ENCODE data around the gene TAS1R3. TPM values are rescaled to one million over a fixed set of nuclear protein-coding genes. Genes with fewer than 3 reads are reported as not detected.

The TAS1R3 gene
- total RNA-seq, 1 experiment from 2014 or later, result 0.22 TPM

DNA sequence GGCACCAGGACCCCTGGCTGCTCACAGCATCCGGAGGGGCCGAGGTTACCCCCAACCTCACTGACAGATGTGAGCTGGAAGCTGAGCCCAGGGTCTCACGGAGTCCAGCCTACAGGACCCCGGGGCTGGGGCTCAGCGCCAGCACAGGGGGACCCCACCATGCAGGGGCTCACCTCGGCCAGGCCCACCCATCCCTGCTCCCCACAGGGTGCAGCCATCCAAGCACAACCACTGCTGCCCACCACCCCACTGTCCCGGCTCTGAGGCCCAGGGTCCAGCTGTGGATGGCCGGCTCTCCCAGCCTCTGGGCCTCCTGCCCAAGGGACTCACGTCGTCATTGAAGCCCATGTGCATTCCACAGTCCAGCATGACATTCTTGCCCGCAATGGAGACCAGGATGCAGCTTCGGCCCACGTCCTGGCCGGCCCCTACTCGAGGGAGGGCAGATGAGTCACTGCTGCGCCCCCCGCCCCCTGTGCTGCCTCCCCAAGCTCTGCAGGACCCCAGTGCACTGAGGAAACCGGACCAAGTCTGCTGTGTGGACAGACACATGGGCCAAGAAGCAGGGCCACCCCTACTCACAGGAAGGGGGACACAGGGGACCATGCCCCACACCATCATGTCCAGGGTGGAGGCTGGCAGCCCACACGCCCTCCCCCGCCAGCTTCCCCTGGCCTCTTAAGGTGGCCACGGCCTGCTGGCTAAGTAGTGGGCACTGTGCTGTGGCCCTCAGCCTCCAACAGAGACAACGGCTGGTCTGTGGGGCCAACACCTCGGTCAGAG lies 10.2 kb upstream of the TAS1R3 start:
- CTCF ChIA-PET, result no interaction called here
- ATAC-seq, result no peak

DNA sequence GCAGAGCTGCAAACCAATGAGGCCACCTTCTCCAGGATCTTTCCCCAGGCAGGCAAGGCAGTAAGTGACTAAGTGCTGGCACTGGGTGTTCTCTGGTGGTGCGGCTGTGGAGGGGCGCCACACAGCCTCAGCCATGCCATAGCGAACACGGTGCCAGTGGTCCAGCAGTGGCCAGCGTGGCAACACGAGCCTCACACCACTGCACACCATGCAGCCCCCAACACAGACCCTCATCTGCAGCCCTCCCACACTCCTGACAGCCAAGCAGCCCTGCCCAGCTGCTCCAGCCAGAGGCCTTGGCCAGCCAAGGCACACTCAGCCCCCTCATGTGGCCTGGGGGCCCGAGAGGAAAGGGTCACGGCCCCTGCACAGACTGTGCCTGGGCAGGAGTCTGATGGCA lies 9.6 kb upstream of the TAS1R3 start:
- POLR2A ChIA-PET, result no interaction called here
- H3K4me3 Mint-ChIP-seq, result no peak overlapping the region
- no peak for ATAC-seq
- H3K9me3 Mint-ChIP-seq, result no peaks in the 10 kb centered on the region
- peaks cover 11% of the 10 kb centered on the region for H3K36me3 Mint-ChIP-seq
- H3K27me3 Mint-ChIP-seq (ENCODE audit: low read depth), result no peaks in the 10 kb centered on the region
- no peak for TF ChIP-seq ESRRA (CRISPR knock-in tag; IDR thresholded peaks at IDR 0.05; ENCODE audit: borderline replicate concordance)
- TF ChIP-seq GTF2I (CRISPR knock-in tag; conservative IDR thresholded peaks at IDR 0.05), result no peak
- TF ChIP-seq, protein P1, sequence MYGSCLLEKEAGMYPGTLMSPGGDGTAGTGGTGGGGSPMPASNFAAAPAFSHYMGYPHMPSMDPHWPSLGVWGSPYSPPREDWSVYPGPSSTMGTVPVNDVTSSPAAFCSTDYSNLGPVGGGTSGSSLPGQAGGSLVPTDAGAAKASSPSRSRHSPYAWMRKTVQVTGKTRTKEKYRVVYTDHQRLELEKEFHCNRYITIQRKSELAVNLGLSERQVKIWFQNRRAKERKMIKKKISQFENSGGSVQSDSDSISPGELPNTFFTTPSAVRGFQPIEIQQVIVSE (CRISPR knock-in tag; IDR thresholded peaks at IDR 0.05; ENCODE audit: borderline replicate concordance), result no peak
- no peak for TF ChIP-seq ZNF138 (CRISPR knock-in tag; conservative IDR thresholded peaks at IDR 0.05)
- no peak for TF ChIP-seq FOXK1 (CRISPR knock-in tag; IDR thresholded peaks at IDR 0.05)
- TF ChIP-seq TP53 (CRISPR knock-in tag; IDR thresholded peaks at IDR 0.05), result no peak
- no peak for TF ChIP-seq TCF7 (CRISPR knock-in tag; IDR thresholded peaks at IDR 0.05; ENCODE audit: low read depth)
- DNase-seq (ENCODE audit: low spot score), result no peak
- CTCF ChIA-PET, result no interaction called here
- no peak overlapping the region for H3K27ac Mint-ChIP-seq
- peaks cover 11% of the 10 kb centered on the region for H3K4me1 Mint-ChIP-seq

More for the DNA sequence above, 10.2 kb upstream of the TAS1R3 start:
- H3K4me3 Mint-ChIP-seq, result no peak overlapping the region
- peaks cover 11% of the 10 kb centered on the region for H3K36me3 Mint-ChIP-seq
- DNase-seq (ENCODE audit: low spot score), result no peak
- H3K27ac Mint-ChIP-seq, result no peak overlapping the region
- H3K9me3 Mint-ChIP-seq, result no peaks in the 10 kb centered on the region
- peaks cover 15% of the 10 kb centered on the region for H3K4me1 Mint-ChIP-seq
- POLR2A ChIA-PET, result no interaction called here
- TF ChIP-seq, protein P2, sequence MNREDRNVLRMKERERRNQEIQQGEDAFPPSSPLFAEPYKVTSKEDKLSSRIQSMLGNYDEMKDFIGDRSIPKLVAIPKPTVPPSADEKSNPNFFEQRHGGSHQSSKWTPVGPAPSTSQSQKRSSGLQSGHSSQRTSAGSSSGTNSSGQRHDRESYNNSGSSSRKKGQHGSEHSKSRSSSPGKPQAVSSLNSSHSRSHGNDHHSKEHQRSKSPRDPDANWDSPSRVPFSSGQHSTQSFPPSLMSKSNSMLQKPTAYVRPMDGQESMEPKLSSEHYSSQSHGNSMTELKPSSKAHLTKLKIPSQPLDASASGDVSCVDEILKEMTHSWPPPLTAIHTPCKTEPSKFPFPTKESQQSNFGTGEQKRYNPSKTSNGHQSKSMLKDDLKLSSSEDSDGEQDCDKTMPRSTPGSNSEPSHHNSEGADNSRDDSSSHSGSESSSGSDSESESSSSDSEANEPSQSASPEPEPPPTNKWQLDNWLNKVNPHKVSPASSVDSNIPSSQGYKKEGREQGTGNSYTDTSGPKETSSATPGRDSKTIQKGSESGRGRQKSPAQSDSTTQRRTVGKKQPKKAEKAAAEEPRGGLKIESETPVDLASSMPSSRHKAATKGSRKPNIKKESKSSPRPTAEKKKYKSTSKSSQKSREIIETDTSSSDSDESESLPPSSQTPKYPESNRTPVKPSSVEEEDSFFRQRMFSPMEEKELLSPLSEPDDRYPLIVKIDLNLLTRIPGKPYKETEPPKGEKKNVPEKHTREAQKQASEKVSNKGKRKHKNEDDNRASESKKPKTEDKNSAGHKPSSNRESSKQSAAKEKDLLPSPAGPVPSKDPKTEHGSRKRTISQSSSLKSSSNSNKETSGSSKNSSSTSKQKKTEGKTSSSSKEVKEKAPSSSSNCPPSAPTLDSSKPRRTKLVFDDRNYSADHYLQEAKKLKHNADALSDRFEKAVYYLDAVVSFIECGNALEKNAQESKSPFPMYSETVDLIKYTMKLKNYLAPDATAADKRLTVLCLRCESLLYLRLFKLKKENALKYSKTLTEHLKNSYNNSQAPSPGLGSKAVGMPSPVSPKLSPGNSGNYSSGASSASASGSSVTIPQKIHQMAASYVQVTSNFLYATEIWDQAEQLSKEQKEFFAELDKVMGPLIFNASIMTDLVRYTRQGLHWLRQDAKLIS (CRISPR knock-in tag; IDR thresholded peaks at IDR 0.05; ENCODE audit: borderline replicate concordance), result no peak
- no peak for TF ChIP-seq JUN (CRISPR knock-in tag; IDR thresholded peaks at IDR 0.05)
- no peak for TF ChIP-seq ZNF219 (CRISPR knock-in tag; IDR thresholded peaks at IDR 0.05; ENCODE audit: borderline replicate concordance)
- TF ChIP-seq SP1 (CRISPR knock-in tag; conservative IDR thresholded peaks at IDR 0.05), result no peak
- TF ChIP-seq ZBTB21 (CRISPR knock-in tag; IDR thresholded peaks at IDR 0.05; ENCODE audit: borderline replicate concordance), result no peak
- no peak for TF ChIP-seq MYBL2 (CRISPR knock-in tag; IDR thresholded peaks at IDR 0.05)
- TF ChIP-seq, protein P3, sequence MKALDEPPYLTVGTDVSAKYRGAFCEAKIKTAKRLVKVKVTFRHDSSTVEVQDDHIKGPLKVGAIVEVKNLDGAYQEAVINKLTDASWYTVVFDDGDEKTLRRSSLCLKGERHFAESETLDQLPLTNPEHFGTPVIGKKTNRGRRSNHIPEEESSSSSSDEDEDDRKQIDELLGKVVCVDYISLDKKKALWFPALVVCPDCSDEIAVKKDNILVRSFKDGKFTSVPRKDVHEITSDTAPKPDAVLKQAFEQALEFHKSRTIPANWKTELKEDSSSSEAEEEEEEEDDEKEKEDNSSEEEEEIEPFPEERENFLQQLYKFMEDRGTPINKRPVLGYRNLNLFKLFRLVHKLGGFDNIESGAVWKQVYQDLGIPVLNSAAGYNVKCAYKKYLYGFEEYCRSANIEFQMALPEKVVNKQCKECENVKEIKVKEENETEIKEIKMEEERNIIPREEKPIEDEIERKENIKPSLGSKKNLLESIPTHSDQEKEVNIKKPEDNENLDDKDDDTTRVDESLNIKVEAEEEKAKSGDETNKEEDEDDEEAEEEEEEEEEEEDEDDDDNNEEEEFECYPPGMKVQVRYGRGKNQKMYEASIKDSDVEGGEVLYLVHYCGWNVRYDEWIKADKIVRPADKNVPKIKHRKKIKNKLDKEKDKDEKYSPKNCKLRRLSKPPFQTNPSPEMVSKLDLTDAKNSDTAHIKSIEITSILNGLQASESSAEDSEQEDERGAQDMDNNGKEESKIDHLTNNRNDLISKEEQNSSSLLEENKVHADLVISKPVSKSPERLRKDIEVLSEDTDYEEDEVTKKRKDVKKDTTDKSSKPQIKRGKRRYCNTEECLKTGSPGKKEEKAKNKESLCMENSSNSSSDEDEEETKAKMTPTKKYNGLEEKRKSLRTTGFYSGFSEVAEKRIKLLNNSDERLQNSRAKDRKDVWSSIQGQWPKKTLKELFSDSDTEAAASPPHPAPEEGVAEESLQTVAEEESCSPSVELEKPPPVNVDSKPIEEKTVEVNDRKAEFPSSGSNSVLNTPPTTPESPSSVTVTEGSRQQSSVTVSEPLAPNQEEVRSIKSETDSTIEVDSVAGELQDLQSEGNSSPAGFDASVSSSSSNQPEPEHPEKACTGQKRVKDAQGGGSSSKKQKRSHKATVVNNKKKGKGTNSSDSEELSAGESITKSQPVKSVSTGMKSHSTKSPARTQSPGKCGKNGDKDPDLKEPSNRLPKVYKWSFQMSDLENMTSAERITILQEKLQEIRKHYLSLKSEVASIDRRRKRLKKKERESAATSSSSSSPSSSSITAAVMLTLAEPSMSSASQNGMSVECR (CRISPR knock-in tag; IDR thresholded peaks at IDR 0.05; ENCODE audit: borderline replicate concordance), result no peak
- no peak for TF ChIP-seq RELA (CRISPR knock-in tag; IDR thresholded peaks at IDR 0.05; ENCODE audit: borderline replicate concordance)
- no peak for TF ChIP-seq HMGA2 (CRISPR knock-in tag; IDR thresholded peaks at IDR 0.05)
- no peak for TF ChIP-seq SOX15 (CRISPR knock-in tag; IDR thresholded peaks at IDR 0.05)
- TF ChIP-seq KAT7 (CRISPR knock-in tag; IDR thresholded peaks at IDR 0.05; ENCODE audit: borderline replicate concordance), result no peak
- TF ChIP-seq, protein P4, sequence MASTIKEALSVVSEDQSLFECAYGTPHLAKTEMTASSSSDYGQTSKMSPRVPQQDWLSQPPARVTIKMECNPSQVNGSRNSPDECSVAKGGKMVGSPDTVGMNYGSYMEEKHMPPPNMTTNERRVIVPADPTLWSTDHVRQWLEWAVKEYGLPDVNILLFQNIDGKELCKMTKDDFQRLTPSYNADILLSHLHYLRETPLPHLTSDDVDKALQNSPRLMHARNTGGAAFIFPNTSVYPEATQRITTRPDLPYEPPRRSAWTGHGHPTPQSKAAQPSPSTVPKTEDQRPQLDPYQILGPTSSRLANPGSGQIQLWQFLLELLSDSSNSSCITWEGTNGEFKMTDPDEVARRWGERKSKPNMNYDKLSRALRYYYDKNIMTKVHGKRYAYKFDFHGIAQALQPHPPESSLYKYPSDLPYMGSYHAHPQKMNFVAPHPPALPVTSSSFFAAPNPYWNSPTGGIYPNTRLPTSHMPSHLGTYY (CRISPR knock-in tag; IDR thresholded peaks at IDR 0.05), result no peak
- TF ChIP-seq PRRX2 (CRISPR knock-in tag; IDR thresholded peaks at IDR 0.05), result no peak
- TF ChIP-seq CREM (CRISPR knock-in tag; IDR thresholded peaks at IDR 0.05), result no peak
- H3K27me3 Mint-ChIP-seq (ENCODE audit: low read depth), result no peaks in the 10 kb centered on the region

Measured in WTC11 (cell line).